ENCODE data around the gene MICAL3. TPM values are rescaled to one million over a fixed set of nuclear protein-coding genes. Genes with fewer than 3 reads are reported as not detected.

MICAL3 gene
- total RNA-seq, 6 experiments from 2014 or later, result 38.6 to 44.1 (median 39.7) TPM

GRCh38 chr22:17925431-17925841 is 98.9 kb downstream of the MICAL3 start:
- no peak for TF ChIP-seq CTCF (IDR thresholded peaks at IDR 0.05)
- H3K36me3 Mint-ChIP-seq (ENCODE audit: low read depth), result no peaks in the 10 kb centered on the region; the same call in 1 of the 2 replicates
- H3K4me3 Mint-ChIP-seq, result no peak overlapping the region
- no peak overlapping the region for H3K27ac Mint-ChIP-seq
- H3K4me1 Mint-ChIP-seq (ENCODE audit: low read depth), result peaks cover 10% of the 10 kb centered on the region
- no peaks in the 10 kb centered on the region for H3K9me3 Mint-ChIP-seq
- no peak for DNase-seq
- no peaks in the 10 kb centered on the region; the same call in 1 of the 2 replicates for H3K27me3 Mint-ChIP-seq (ENCODE audit: insufficient read depth)

DNA sequence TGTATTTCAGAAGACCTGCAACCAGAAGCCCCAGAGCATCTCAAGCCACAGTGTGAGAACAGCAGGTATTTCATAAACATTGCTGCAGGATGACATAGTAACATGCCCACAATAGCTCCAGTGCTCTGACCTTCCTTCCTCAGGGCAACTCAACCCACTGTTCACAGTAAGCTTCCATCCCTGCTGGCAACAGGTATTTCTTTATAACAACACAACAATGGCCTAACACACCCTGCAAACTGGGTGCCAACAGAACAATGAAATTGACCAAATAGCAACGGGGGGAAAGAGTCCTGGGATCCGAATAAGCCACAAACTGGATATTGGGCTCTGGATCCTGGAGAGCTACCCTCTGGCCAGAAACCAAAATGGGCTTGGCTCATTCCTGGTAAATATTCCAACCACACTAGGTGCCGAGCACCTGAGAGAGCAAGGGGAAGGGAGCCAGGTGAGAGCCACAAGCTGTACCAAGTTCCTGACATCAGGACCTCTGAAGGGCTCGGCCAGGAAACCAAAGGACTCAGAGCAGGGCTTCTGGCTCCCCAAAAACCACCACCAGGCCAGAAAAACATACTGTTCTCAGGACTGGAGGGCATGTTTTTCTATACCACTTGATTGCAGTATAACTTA is 99.5 kb downstream of the MICAL3 start:
- no peaks in the 10 kb centered on the region for H3K9me3 Mint-ChIP-seq
- H3K27me3 Mint-ChIP-seq (ENCODE audit: insufficient read depth), result no peaks in the 10 kb centered on the region; the same call in 1 of the 2 replicates
- H3K27ac Mint-ChIP-seq, result no peak overlapping the region
- no peak for DNase-seq
- H3K4me1 Mint-ChIP-seq (ENCODE audit: low read depth), result peaks cover 4% of the 10 kb centered on the region
- no peak for TF ChIP-seq CTCF (IDR thresholded peaks at IDR 0.05)
- no peak overlapping the region for H3K4me3 Mint-ChIP-seq
- no peaks in the 10 kb centered on the region; the same call in 1 of the 2 replicates for H3K36me3 Mint-ChIP-seq (ENCODE audit: low read depth)

GRCh38 chr22:17924076-17924475 is 100.3 kb downstream of the MICAL3 start:
- Mint-ChIP-seq H3K4me3 (no peak overlapping the region), H3K36me3 (ENCODE audit: low read depth) (no peaks in the 10 kb centered on the region; the same call in 1 of the 2 replicates), H3K9me3 (no peaks in the 10 kb centered on the region), H3K27ac (peak overlapping the region; percentile 76), H3K27me3 (ENCODE audit: insufficient read depth) (no peaks in the 10 kb centered on the region; the same call in 1 of the 2 replicates), H3K4me1 (ENCODE audit: low read depth) (no peaks in the 10 kb centered on the region; the same call in 1 of the 2 replicates)
- no peak for DNase-seq
- TF ChIP-seq CTCF (IDR thresholded peaks at IDR 0.05), result no peak

DNA sequence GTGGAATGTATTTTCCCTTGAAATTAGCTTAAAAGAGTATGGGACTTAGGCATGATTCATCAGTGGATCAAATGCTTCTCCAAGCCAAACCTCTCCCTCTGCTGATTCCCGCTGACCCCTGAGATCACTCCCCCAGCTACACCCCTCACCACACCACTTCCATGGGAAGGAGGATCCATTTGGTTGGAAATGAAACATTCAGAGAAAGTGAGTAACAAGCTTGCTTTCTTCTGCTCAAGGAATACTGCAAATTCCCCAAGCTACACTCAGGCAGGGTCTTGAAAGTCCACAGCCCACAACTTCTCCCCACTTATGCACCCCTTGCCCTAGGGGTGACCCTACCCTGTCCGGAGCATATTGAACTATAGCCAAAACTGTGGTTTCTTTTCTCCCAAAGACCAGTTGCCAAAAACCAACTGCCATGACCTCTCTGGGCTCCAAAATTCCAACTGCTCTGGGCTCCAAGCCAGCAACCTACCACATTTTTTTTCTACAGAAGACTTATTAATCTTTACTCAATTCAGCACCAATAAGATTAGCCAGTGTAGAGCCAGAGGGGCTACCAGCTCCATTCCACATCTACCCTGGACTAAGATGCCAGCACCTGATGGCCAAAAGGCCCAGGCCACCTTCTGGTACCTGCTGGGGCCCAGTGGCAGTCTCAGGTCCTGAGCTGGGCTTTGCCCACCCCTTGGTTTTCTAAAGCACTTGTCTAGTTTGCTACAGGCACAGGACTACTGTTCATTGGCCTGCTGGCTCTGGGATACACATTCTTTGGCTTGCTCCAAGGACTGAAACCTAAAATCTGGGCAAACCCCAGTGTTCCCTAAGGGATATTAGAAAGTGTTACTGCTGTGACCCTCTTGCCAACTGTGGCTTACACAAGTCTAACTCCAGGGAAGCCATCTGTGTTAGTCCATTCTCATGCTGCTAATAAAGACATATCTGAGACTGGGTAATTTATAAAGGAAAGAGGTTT is 101.1 kb downstream of the MICAL3 start:
- Mint-ChIP-seq H3K27me3 (ENCODE audit: insufficient read depth) (no peaks in the 10 kb centered on the region; the same call in 1 of the 2 replicates), H3K9me3 (no peaks in the 10 kb centered on the region), H3K4me3 (peak overlapping the region; percentile 60), H3K27ac (peak overlapping the region; percentile 76), H3K36me3 (ENCODE audit: low read depth) (no peaks in the 10 kb centered on the region; the same call in 1 of the 2 replicates), H3K4me1 (ENCODE audit: low read depth) (no peaks in the 10 kb centered on the region; the same call in 1 of the 2 replicates)
- DNase-seq, result peak; percentile 72
- TF ChIP-seq CTCF (IDR thresholded peaks at IDR 0.05), result no peak

- TF ChIP-seq CTCF (IDR thresholded peaks at IDR 0.05), result no peak
- Mint-ChIP-seq H3K36me3 (ENCODE audit: low read depth) (no peaks in the 10 kb centered on the region; the same call in 1 of the 2 replicates), H3K27me3 (ENCODE audit: insufficient read depth) (no peaks in the 10 kb centered on the region; the same call in 1 of the 2 replicates), H3K9me3 (no peaks in the 10 kb centered on the region), H3K27ac (peak overlapping the region; percentile 34), H3K4me3 (peak overlapping the region; percentile 60), H3K4me1 (ENCODE audit: low read depth) (no peaks in the 10 kb centered on the region; the same call in 1 of the 2 replicates)
- no peak for DNase-seq
Observed at GRCh38 chr22:17921871-17922821, 102.2 kb downstream of the MICAL3 start.

Measured in HFFc6 (cell line).